Spinal cord (tissue), 10 donors: ENCODE results near the gene CFAP100. TPM values are rescaled to one million over a fixed set of nuclear protein-coding genes. Genes with fewer than 3 reads are reported as not detected.

Experiments used
- DNase-seq, 6 donors: peaks; one replicate each; pipeline versions ENCODE4 v3.0.0 to v3.0.0-alpha.2; 2013 to 2015; ENCODE audit warnings: low spot score in 6 of 6, low read depth in 4 of 6
- H3K27ac ChIP-seq: one replicate; pipeline ENCODE4 v1.5.1; 2013; ENCODE audit warnings: low read depth, low read length, control low read depth
- H3K27me3 ChIP-seq: one replicate; pipeline ENCODE4 v1.6.1; 2013; ENCODE audit warnings: low read length; ENCODE audit not compliant: control insufficient read depth, insufficient read depth
- H3K36me3 ChIP-seq: one replicate; pipeline ENCODE4 v1.6.1; 2013; ENCODE audit warnings: low read length; ENCODE audit not compliant: control insufficient read depth, insufficient read depth
- H3K4me1 ChIP-seq: one replicate; pipeline ENCODE4 v1.6.1; 2013; ENCODE audit warnings: low read length; ENCODE audit not compliant: control insufficient read depth, insufficient read depth
- H3K4me3 ChIP-seq: one replicate; pipeline ENCODE4 v1.5.1; 2013; ENCODE audit warnings: low read depth, low read length, control low read depth
- H3K9me3 ChIP-seq: one replicate; pipeline ENCODE4 v1.6.1; 2013; ENCODE audit warnings: low read length; ENCODE audit not compliant: control insufficient read depth, insufficient read depth
- WGBS: methylation state at CpG from one replicate; pipeline ENCODE4 v1.1.5; 2013; ENCODE audit warnings: missing lambda C conversion rate; ENCODE audit not compliant: insufficient coverage; 5-methylcytosine and 5-hydroxymethylcytosine counted together
- polyA plus RNA-seq, 2 donors: library from polyadenylated mRNA; unstranded; fragments of 120-200 nt; gene quantifications; one replicate each; pipeline ENCODE4 v1.2.1, GENCODE V29; 2013; ENCODE audit not compliant: insufficient read length in 2 of 2
- total RNA-seq, 2 donors: library from RNA; depleted of rRNA in 1 of 2; stranded (reverse); fragments of 120-200 nt in 1 of 2; fragments of >200 nt in 1 of 2; gene quantifications; one replicate each; pipeline versions ENCODE4 v1.2.3 to v1.2.4, GENCODE V29; 2013 to 2014
- donor health status: healthy.

The CFAP100 gene
- total and polyA plus RNA-seq, 4 donors, result 2.2 to 16.6 (median 14.4) TPM

DNA sequence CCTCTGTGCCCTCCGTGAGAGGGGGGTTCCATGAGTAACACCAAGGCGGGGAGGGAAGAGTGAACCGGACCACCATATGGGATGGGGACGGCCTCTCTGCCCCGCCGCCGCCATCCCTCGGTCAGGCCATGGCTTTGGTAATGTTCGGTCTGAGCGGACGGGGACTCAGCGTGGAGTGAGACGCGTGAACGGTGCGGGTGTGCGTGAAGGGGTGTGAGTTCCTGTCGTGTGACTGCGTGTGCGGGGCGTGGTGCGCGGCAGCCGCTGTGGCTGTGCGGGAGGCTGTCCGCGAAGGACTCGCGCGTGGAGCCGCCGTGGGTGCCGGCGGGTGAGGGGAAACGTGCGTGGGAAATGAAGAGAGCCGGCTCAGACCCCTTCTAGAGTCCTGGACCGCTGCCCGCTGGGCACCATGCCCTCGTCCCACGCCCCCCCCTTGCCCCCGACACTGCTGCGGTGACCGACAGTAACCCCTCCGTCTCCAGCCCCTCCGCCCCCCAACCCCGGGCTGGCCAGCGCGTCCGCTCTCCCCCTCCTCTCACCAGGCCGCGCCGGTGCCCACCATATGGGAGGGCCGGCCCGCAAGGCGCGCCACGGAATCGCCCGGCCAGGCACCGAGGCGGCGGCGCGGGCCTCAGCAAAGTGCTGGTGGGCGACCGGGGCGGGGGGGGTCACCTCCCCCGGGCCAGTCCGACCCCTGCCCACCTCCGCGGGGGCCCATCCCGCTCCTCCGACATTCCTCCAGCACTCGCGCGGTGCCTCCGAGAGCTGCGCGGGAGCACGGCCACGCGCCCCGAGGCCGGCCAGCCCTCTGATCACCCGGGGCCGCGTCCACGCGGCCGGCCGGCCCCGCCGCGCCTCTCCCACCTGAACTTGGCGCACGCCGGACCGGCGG lies 38.1 kb upstream of the CFAP100 start:
- H3K27ac ChIP-seq, result peak overlapping the region; percentile 94
- DNase-seq, result peak in 4 of 6 donors; percentile 35 to 55 (median 44)
- peaks cover 50% of the 10 kb centered on the region for H3K4me1 ChIP-seq

DNA sequence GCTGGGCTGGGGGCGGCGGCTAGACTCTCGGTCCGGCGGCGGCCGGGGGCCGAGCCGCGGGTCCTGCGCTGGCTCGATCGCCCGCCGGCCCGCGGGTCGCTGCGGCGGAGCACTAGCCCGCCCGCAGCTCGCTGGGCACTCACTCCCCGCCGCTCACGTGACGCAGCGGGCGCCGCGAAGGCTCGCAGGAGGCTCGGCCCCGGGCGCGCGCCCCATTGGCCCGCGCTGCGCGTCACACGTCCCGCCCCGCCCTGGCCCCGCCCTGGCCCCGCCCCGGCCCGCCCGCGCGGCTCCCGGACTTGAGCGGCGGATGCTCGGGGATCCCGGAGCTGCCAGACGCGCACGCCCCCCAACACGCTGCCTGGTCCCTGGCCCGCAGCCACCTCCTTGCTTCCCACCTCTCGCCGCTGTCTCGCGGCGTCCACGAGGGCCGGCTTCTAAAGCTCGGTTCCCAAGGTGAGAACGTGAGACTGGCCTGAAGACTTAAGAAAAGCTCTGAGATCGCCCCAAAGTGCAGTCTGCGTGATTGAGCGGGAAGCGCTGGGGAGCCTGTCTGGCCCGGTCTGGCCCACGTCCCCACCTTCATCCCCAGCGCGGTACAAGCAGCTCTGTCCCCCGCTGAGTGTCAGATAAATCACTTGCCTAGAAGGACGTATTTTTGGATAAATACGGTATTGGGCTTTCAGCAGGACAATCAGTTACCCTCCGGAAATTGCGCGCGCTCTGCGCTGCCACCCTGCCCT lies 37.2 kb upstream of the CFAP100 start, which contains the start of gene KLF15:
Gene KLF15, minus strand, starts transcription at position 114 of the 743 bp plus-strand sequence. CDS start 4,486 bp downstream, outside the sequence.
- Histone ChIP-seq H3K4me1 (peaks cover 45% of the 10 kb centered on the region), H3K27me3 (peaks cover 2% of the 10 kb centered on the region), H3K4me3 (peak within 1 kb of the TSS; percentile 74), H3K27ac (peak within 1 kb of the TSS; percentile 94), H3K36me3 (peaks cover 17% of the 10 kb centered on the region), H3K9me3 (peaks cover 4% of the 10 kb centered on the region)
- DNase-seq, result peak; percentile 69 to 96 (median 84)
- under 1% methylated on average over 81 of the region's 86 CpGs for WGBS

More for the DNA sequence above, 38.1 kb upstream of the CFAP100 start:
- Histone ChIP-seq H3K4me3 (peak overlapping the region; percentile 74), H3K27me3 (peaks cover 2% of the 10 kb centered on the region), H3K9me3 (peaks cover 4% of the 10 kb centered on the region), H3K36me3 (peaks cover 26% of the 10 kb centered on the region)
- WGBS, result under 1% methylated on average over 93 of the region's 100 CpGs

DNA sequence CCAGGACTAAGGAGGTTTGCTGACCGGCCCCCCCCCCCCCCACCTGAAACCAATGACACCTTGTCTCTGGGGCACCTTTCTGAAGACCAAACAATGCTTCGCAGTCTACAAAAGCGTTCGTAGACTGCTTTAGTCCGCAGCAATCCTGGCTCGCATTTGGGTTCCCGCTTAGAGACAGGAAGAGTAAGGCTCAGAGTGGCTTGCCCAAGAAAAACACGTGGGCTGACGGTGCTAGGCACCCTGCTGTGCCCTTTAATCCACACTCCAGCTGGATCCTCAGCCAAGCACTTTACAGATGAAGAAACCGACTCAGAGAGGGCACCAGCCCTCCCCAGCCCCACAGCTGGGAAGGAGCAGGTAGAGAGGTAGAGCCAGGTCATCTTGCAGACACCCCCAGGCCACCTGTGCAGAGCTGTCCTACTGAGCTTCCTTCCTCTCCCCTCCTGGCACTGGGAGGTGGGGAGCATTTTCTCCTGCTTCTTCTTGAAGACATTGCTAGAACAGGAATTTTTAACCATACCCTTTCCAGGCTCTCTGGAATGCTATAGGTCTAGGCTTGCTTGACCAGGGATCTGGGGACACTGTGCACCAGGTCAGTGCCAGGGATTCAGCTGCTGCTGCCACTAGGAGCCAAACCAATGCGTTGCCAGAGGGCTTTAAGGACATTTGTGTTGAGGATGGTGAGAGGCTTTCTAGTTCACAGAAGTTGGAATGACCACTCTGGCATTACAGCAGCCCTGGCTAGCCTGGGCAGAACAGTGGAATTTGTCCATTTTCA lies 36.5 kb upstream of the CFAP100 start:
- DNase-seq, result peak in 3 of 6 donors; percentile 15 to 64 (median 23)
- H3K4me3 ChIP-seq, result peak overlapping the region; percentile 57
- H3K27ac ChIP-seq, result peak overlapping the region; percentile 78
- 5% methylated on average over 9 of the region's 11 CpGs for WGBS
- H3K27me3 ChIP-seq, result peaks cover 2% of the 10 kb centered on the region
- peaks cover 4% of the 10 kb centered on the region for H3K9me3 ChIP-seq
- H3K36me3 ChIP-seq, result peaks cover 10% of the 10 kb centered on the region
- H3K4me1 ChIP-seq, result peaks cover 45% of the 10 kb centered on the region

DNA sequence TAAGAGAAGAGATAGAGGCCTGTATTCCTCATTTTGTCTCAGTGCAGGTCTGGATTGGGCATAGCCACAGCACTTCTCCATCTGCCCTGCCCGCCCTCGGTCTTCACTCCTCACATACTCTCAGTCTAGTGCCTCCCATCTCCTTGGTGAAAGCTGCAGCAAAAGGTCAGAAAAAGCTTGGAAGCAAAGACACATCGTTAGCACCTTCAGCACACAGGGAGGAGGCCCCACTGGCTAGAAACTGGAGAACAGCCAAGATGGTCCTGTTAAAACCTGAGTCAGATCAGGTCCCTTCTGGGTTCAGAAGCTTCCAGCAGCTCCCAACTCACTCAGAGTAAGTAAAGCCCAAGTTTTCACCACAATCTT lies 35.9 kb upstream of the CFAP100 start:
- H3K4me3 ChIP-seq, result no peak overlapping the region
- H3K4me1 ChIP-seq, result peaks cover 40% of the 10 kb centered on the region
- WGBS, result 75% methylated on average over 3 of the region's 3 CpGs
- peaks cover 2% of the 10 kb centered on the region for H3K27me3 ChIP-seq
- no peak for DNase-seq
- H3K36me3 ChIP-seq, result peaks cover 7% of the 10 kb centered on the region
- no peak overlapping the region for H3K27ac ChIP-seq
- peaks cover 4% of the 10 kb centered on the region for H3K9me3 ChIP-seq

DNA sequence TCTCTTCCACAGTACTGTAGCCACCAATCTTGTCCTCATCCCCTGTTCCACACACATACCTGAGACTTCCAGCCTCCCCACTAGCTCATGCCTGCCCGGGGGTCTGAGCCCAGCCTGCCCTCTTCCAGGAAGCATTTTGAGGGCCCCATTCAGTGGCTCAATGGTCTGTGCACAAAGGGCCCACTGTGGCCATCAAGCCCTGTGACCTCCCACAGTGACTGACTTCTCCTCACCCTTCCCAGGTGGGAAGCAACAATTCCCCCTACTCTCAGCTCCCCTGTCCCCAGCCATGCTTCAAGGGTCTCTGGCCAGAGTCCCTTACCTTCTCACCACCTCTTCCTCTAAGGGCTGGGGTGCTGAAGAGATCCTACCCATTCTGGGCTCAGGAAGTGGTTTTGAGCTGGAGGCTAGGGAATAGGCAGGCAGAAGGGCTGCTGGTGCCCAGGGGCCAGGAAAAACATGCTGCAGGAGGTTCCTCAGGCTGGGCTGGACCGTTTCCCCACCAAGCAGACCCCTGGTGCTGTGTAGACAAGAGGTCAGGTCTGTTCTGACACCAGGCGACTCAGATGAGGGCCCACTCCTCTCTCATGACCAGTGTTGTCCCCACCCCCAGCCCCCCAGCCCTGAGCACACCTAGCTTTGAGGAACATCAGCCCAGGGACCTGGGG lies 34.5 kb upstream of the CFAP100 start:
- WGBS, result 83% methylated on average over 2 of the region's 3 CpGs
- H3K27me3 ChIP-seq, result peaks cover 2% of the 10 kb centered on the region

DNA sequence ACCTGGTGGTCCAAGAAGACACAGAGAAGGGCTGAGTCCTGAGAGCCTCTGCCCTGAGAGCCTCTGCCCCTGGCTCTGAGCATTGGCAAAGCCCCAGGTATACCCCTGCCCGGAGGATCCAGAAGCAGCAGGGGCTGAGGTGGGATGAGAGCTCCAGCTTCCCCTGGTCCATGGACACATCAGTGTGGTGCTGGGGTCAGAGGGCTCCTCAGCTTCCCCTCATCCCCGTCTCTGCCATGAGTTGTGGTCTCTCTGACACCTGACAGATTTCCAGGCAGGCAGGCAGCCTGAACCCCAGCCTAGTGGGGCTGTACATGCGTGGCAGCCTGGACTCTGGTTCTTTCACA lies 34.0 kb upstream of the CFAP100 start:
- Histone ChIP-seq H3K27me3 (peaks cover 2% of the 10 kb centered on the region), H3K9me3 (peaks cover 4% of the 10 kb centered on the region), H3K36me3 (no peaks in the 10 kb centered on the region), H3K4me1 (peaks cover 39% of the 10 kb centered on the region), H3K27ac (no peak overlapping the region), H3K4me3 (no peak overlapping the region)
- WGBS, result 83% methylated on average over 3 of the region's 3 CpGs
- DNase-seq, result no peak

More for the DNA sequence above, 34.5 kb upstream of the CFAP100 start:
- Histone ChIP-seq H3K4me3 (no peak overlapping the region), H3K36me3 (no peaks in the 10 kb centered on the region), H3K4me1 (peaks cover 39% of the 10 kb centered on the region), H3K9me3 (peaks cover 4% of the 10 kb centered on the region), H3K27ac (no peak overlapping the region)
- no peak for DNase-seq

DNA sequence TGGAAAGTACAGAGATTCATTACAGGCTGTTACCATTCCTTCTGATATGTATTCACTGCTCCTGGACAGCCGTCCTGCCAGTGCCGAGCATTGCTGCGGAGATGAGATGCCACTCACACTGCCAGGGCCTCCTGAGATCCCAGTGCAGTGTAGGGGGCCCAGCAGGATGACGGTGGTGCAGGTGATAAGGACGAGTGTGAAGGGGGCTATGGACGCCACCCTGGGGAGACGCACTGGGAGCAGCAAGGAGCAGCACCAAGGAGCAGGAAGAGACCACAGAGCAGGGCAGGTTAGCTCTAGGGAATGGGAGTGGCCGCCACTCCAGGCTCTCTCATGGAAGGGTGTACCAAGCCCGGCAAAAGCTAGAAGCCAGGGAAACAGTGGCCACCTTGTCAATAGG lies 33.5 kb upstream of the CFAP100 start:
- H3K4me1 ChIP-seq, result peaks cover 34% of the 10 kb centered on the region
- 79% methylated on average over 8 of the region's 9 CpGs for WGBS
- H3K36me3 ChIP-seq, result no peaks in the 10 kb centered on the region
- H3K27me3 ChIP-seq, result peaks cover 2% of the 10 kb centered on the region
- peaks cover 4% of the 10 kb centered on the region for H3K9me3 ChIP-seq
- DNase-seq, result no peak
- no peak overlapping the region for H3K27ac ChIP-seq
- H3K4me3 ChIP-seq, result no peak overlapping the region

DNA sequence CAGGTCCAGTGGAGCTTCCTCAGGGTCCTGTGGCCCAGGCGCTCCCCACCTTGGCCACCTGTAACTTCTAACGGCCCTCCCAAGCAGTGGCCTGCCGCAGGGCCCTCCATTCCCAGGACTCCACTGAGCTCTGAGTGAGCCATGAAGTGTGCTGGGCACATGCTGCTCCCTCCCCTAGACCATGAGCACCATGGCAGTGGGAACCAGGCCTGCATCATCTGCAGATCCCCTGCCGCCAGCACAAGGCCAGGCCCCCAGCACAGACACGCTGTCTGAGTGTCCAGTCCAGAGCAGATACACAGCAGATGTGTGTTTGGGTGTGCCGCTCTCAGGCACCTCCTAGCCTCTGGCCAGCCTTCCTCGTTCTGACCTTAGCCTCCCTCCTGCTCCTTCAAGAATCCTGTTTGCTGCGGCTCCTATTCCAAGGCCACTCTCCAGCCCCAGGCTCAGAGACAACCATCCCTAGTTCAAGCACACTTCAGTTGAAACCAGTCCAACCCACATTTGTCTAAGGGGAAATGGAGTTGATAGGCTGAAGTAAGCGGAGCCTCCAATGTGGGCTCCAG lies 30.5 kb upstream of the CFAP100 start:
- Histone ChIP-seq H3K27me3 (no peaks in the 10 kb centered on the region), H3K36me3 (no peaks in the 10 kb centered on the region)
- WGBS, result 93% methylated on average over 6 of the region's 9 CpGs

More for the DNA sequence above, 30.5 kb upstream of the CFAP100 start:
- no peak for DNase-seq
- no peak overlapping the region for H3K4me3 ChIP-seq
- H3K27ac ChIP-seq, result no peak overlapping the region
- H3K9me3 ChIP-seq, result peaks cover 2% of the 10 kb centered on the region
- peaks cover 18% of the 10 kb centered on the region for H3K4me1 ChIP-seq
